GM12878 (cell line): ENCODE data around the gene FAM78A. TPM values are rescaled to one million over a fixed set of nuclear protein-coding genes. Genes with fewer than 3 reads are reported as not detected.

Source experiments
- ATAC-seq: fragments of 200-7000 bp; cut with Tn5 transposase; 3 replicates; pipeline ENCODE4 v1.9.1; 2020; ENCODE audit warnings: mild to moderate bottlenecking, moderate library complexity
- BruUV-seq: library from RNA; stranded (reverse); fragments of 400-500 nt; replicated peaks from 2 replicates; lab custom pipeline; 2021; lab: Mats Ljungman, UMichigan
- CTCF ChIA-PET: fragments of 300-600 bp; sonication (Branson Sonifier 250); formaldehyde crosslinking; extraction: SDS; loops from one replicate; lab custom pipeline; 2021; ENCODE audit warnings: inconsistent platforms; lab: Yijun Ruan, JAX
- POLR2A ChIA-PET: fragments of 350-600 bp; formaldehyde crosslinking; extraction: SDS; loops from one replicate; lab custom pipeline; 2021; ENCODE audit warnings: inconsistent platforms; lab: Charles Lee
- RAD21 ChIA-PET: fragments of 300-600 bp; sonication (Branson Sonifier 250); formaldehyde crosslinking; loops from one replicate; lab custom pipeline; 2023; ENCODE audit warnings: antibody characterized with exemption; ENCODE audit not compliant: unreplicated experiment; lab: Charles Lee
- SMC1A ChIA-PET: fragments of 300-600 bp; sonication (Branson Sonifier 250); formaldehyde crosslinking; loops from one replicate; lab custom pipeline; 2023; ENCODE audit not compliant: unreplicated experiment, uncharacterized antibody; lab: Charles Lee
- DNase-seq: peaks from one replicate; pipeline ENCODE4 v3.0.0-alpha.2; 2011; ENCODE audit warnings: low read depth, low spot score
- FAIRE-seq: peaks from 3 replicates; lab custom pipeline; 2011; peaks lifted over from hg19 to GRCh38; lab: Jason Lieb, UNC
- H2AFZ ChIP-seq: 2 replicates; pipeline ENCODE4 v1.6.0; 2011; ENCODE audit warnings: low read depth, low read length, control low read depth; ENCODE audit not compliant: control insufficient read depth
- H3K27ac ChIP-seq: 2 replicates; pipeline ENCODE4 v1.5.1; 2011; ENCODE audit warnings: control low read depth; ENCODE audit not compliant: control insufficient read depth, insufficient read depth
- H3K27me3 ChIP-seq, 2 experiments: replicated peaks in 1 of 2; 2 replicates each; pipeline versions ENCODE4 v1.6.0 to v1.6.1; 2011; ENCODE audit warnings: low read length in 1 of 2; ENCODE audit not compliant: control insufficient read depth in 2 of 2, insufficient read depth in 2 of 2
- H3K36me3 ChIP-seq, 2 experiments: 2 replicates each; pipeline ENCODE4 v1.5.1; 2011; ENCODE audit warnings: low read length in 1 of 2; ENCODE audit not compliant: control insufficient read depth in 2 of 2, insufficient read depth in 2 of 2
- H3K4me1 ChIP-seq: 2 replicates; pipeline ENCODE4 v1.6.1; 2011; ENCODE audit warnings: mild to moderate bottlenecking, low read length, moderate library complexity, mixed read lengths; ENCODE audit not compliant: control insufficient read depth, insufficient read depth
- H3K4me2 ChIP-seq: 2 replicates; pipeline ENCODE4 v1.6.0; 2011; ENCODE audit warnings: control low read depth; ENCODE audit not compliant: control insufficient read depth, insufficient read depth
- H3K4me3 ChIP-seq: fragments of 200-600 bp; sonication (generic); 2 replicates; pipeline ENCODE4 v1.5.1; 2016
- H3K79me2 ChIP-seq: 2 replicates; pipeline ENCODE4 v1.6.0; 2011; ENCODE audit warnings: low read length; ENCODE audit not compliant: control insufficient read depth, insufficient read depth
- H3K9ac ChIP-seq: 2 replicates; pipeline ENCODE4 v1.8.0; 2011; ENCODE audit warnings: low read length, control low read depth, mixed read lengths; ENCODE audit not compliant: control insufficient read depth, insufficient read depth
- H3K9me3 ChIP-seq: replicated peaks from 3 replicates; pipeline ENCODE4 v1.5.1; 2011; ENCODE audit warnings: mild to moderate bottlenecking, low read length; ENCODE audit not compliant: control insufficient read depth, insufficient read depth
- H4K20me1 ChIP-seq: 2 replicates; pipeline ENCODE4 v1.6.0; 2011; ENCODE audit not compliant: control insufficient read depth, insufficient read depth
- ASH2L ChIP-seq: fragments of 300-600, 200-600 bp; sonication (generic); IDR thresholded peaks from 2 replicates; pipeline ENCODE4 v1.6.1; 2017; ENCODE audit warnings: low read depth, mild to moderate bottlenecking, borderline replicate concordance
- EZH2 ChIP-seq: IDR thresholded peaks from 2 replicates; pipeline ENCODE4 v1.6.1; 2012; ENCODE audit warnings: low read depth, mild to moderate bottlenecking, control low read depth, inconsistent platforms, low read length, borderline replicate concordance; ENCODE audit not compliant: control insufficient read depth
- HSF1 ChIP-seq: fragments of 150-350 bp; IDR thresholded peaks from 2 replicates; pipeline ENCODE4 v1.6.1; 2014; ENCODE audit warnings: mild to moderate bottlenecking, low read depth, low read length
- KLF5 ChIP-seq: fragments of 450-650 bp; IDR thresholded peaks from 2 replicates; pipeline ENCODE4 v1.6.1; 2014; ENCODE audit warnings: mild to moderate bottlenecking; ENCODE audit not compliant: partially characterized antibody
- MEF2A ChIP-seq: IDR thresholded peaks from 2 replicates; pipeline ENCODE4 v1.6.1; 2011; ENCODE audit warnings: low read depth, mild to moderate bottlenecking, low read length, moderate library complexity; ENCODE audit not compliant: insufficient read depth
- NFYB ChIP-seq: IDR thresholded peaks from 2 replicates; pipeline ENCODE4 v1.6.1; 2011; ENCODE audit warnings: low read depth, mild to moderate bottlenecking, low read length, improper control_type of control experiment, moderate library complexity; ENCODE audit not compliant: insufficient read depth
- RELB ChIP-seq: fragments of 450-650 bp; IDR thresholded peaks from 2 replicates; pipeline ENCODE4 v1.6.1; 2017; ENCODE audit warnings: low read depth, mild to moderate bottlenecking, moderate library complexity
- SMAD5 ChIP-seq: IDR thresholded peaks from 2 replicates; pipeline ENCODE4 v1.6.1; 2016; ENCODE audit warnings: antibody characterized with exemption, low read depth
- SRF ChIP-seq, 2 experiments: IDR thresholded peaks; 2 replicates each; pipeline ENCODE4 v1.6.1; 2011; ENCODE audit warnings: low read depth in 2 of 2, low read length in 2 of 2, mild to moderate bottlenecking in 1 of 2, moderate library complexity in 1 of 2
- WRNIP1 ChIP-seq: IDR thresholded peaks from 2 replicates; pipeline ENCODE4 v1.6.1; 2011; ENCODE audit warnings: low read depth, low read length, improper control_type of control experiment, borderline replicate concordance
- ZBED1 ChIP-seq: IDR thresholded peaks from 2 replicates; pipeline ENCODE4 v1.6.1; 2016; ENCODE audit warnings: borderline replicate concordance
- ZZZ3 ChIP-seq: IDR thresholded peaks from 2 replicates; pipeline ENCODE4 v1.6.1; 2011; ENCODE audit warnings: low read depth; ENCODE audit not compliant: control insufficient read depth, insufficient read length
- WGBS: methylation state at CpG from one replicate; pipeline ENCODE4 v1.1.6; 2016; ENCODE audit warnings: low lambda C conversion rate; ENCODE audit not compliant: insufficient replicate concordance, insufficient coverage; ENCODE audit errors: missing lambda C conversion rate; 5-methylcytosine and 5-hydroxymethylcytosine counted together
- in situ Hi-C: fragments of 300-500 bp; cut with MboI; formaldehyde crosslinking; loops from 9 replicates; pipeline ENCODE4 v1.14.3; 2018; ENCODE audit warnings: mixed read lengths
- intact Hi-C: fragments of 100-400 bp; cut with micrococcal nuclease; formaldehyde crosslinking; loops from one replicate; pipeline ENCODE4 v1.14.2; 2022; ENCODE audit not compliant: unreplicated experiment
- polyA plus RNA-seq, 11 experiments: library from polyadenylated mRNA; depleted of rRNA in 4 of 11; unstranded in 6 of 11; stranded (reverse) in 5 of 11; fragments of >200 nt; fragmentation: Nextera tagmentation in 4 of 11; fragmentation: Illumina TruSeq in 1 of 11; extraction: Ambion mirVana in 4 of 11; extraction: Trizol in 1 of 11; gene quantifications; 1 replicate in 1 of 11; 2 replicates in 10 of 11; pipeline versions ENCODE4 v1.2.1 to v1.2.3, GENCODE V29; 2011 to 2016; ENCODE audit warnings: inconsistent platforms in 2 of 11, missing spikeins in 2 of 11, low read depth in 1 of 11
- total RNA-seq, 4 experiments: library from RNA; depleted of rRNA in 3 of 4; stranded (reverse); fragments of >200 nt in 3 of 4; fragmentation: Illumina TruSeq in 1 of 4; extraction: Trizol in 1 of 4; gene quantifications; 2 replicates each; pipeline versions ENCODE4 v1.2.1 to v1.2.3, GENCODE V29; 2013 to 2021

FAM78A gene
- total and polyA plus RNA-seq, 10 of the 15 experiments (the other 5 are each of a cell fraction or from before 2014, with no cell fraction given): 0.18 to 32.5 (median 12.2) TPM

- H3K4me3 ChIP-seq: no peak overlapping the region
- no peaks in the 10 kb centered on the region for H3K9me3 ChIP-seq
- BruUV-seq: no TSS peak
- in situ Hi-C loops (no loop called here), intact Hi-C loops (loop anchor here (5.0 kb wide), 1 partner anchor 101 kb away; no protein-coding TSS in a partner anchor)
- H3K9ac ChIP-seq: no peak overlapping the region
- no peak overlapping the region for H2AFZ ChIP-seq
- peaks cover 8 to 13% of the 10 kb centered on the region in 2 experiments for H3K36me3 ChIP-seq
- H3K79me2 ChIP-seq: no peaks in the 10 kb centered on the region
- CTCF ChIA-PET: no interaction called here
- H3K27me3 ChIP-seq: no peaks in the 10 kb centered on the region
- POLR2A ChIA-PET: interaction anchor here (0.6 to 1.1 kb wide), 2 partner anchors 38 to 489 kb away, joined by 3 to 4 read pairs; no protein-coding TSS in a partner anchor
- H4K20me1 ChIP-seq: no peaks in the 10 kb centered on the region
- ATAC-seq: no peak
- TF ChIP-seq MEF2A (no peak), EZH2 (no peak)
- no peak overlapping the region for H3K4me2 ChIP-seq
- RAD21 ChIA-PET: no interaction called here
- H3K4me1 ChIP-seq: peaks cover 17% of the 10 kb centered on the region
- 100% methylated on average over 5 of the region's 5 CpGs for WGBS
- no peak for FAIRE-seq
- DNase-seq: no peak
- H3K27ac ChIP-seq: no peak overlapping the region
- SMC1A ChIA-PET: interaction anchor here (1.4 to 2.5 kb wide), 3 partner anchors 36 to 99 kb away, joined by 3 to 17 read pairs (median 3); no protein-coding TSS in a partner anchor
These were observed 39.5 kb downstream of the FAM78A start for GRCh38 chr9:131236761-131237160.

GRCh38 chr9:131236161-131236560, 40.1 kb downstream of the FAM78A start:
- Histone ChIP-seq H2AFZ (no peak overlapping the region), H3K27me3 (no peaks in the 10 kb centered on the region), H3K27ac (no peak overlapping the region), H3K36me3 (peaks cover 8 to 13% of the 10 kb centered on the region in 2 experiments), H3K4me3 (no peak overlapping the region), H3K9me3 (no peaks in the 10 kb centered on the region), H3K4me1 (peaks cover 17% of the 10 kb centered on the region), H3K79me2 (no peaks in the 10 kb centered on the region), H3K9ac (no peak overlapping the region), H3K4me2 (no peak overlapping the region), H4K20me1 (no peaks in the 10 kb centered on the region)
- ChIA-PET SMC1A (interaction anchor here (1.0 to 1.4 kb wide), 2 partner anchors 13 to 38 kb away, joined by 3 read pairs; no protein-coding TSS in a partner anchor), RAD21 (no interaction called here), POLR2A (interaction anchor here (0.6 to 1.7 kb wide), 3 partner anchors 18 to 489 kb away, joined by 3 to 6 read pairs (median 4); no protein-coding TSS in a partner anchor), CTCF (interaction anchor here (0.8 to 1.3 kb wide), 2 partner anchors 39 to 55 kb away, joined by 3 read pairs; no protein-coding TSS in a partner anchor)
- DNase-seq (no peak), FAIRE-seq (no peak), ATAC-seq (no peak)
- WGBS: 86% methylated on average over 8 of the region's 8 CpGs
- in situ Hi-C loops: no loop called here
- intact Hi-C loops: loop anchor here (5.0 kb wide), 1 partner anchor 101 kb away; no protein-coding TSS in a partner anchor
- no TSS peak for BruUV-seq
- TF ChIP-seq SMAD5: no peak
- TF ChIP-seq KLF5: no peak
- TF ChIP-seq ZBED1: no peak
- no peak for TF ChIP-seq HSF1
- TF ChIP-seq NFYB: no peak
- no peak for TF ChIP-seq ZZZ3
- no peak for TF ChIP-seq SRF (IDR thresholded peaks at IDR 0.05; ENCODE audit: low read depth in 2 of 2, low read length in 2 of 2)
- TF ChIP-seq RELB: no peak
- TF ChIP-seq ASH2L: no peak
- no peak for TF ChIP-seq WRNIP1
